PC-3 (cell line): ENCODE data around the gene WDR55. TPM values are rescaled to one million over a fixed set of nuclear protein-coding genes. Genes with fewer than 3 reads are reported as not detected.

Experiments used
- ATAC-seq: fragments of 200-7000 bp; cut with Tn5 transposase; 2 replicates; pipeline ENCODE4 v1.9.1; 2020; ENCODE audit warnings: mild to moderate bottlenecking, moderate library complexity
- BruUV-seq: library from RNA; stranded (reverse); fragments of 400-500 nt; replicated peaks from 2 replicates; lab custom pipeline; 2021; lab: Mats Ljungman, UMichigan
- CTCF ChIA-PET: fragments of 300-600 bp; sonication (Branson Sonifier 250); formaldehyde crosslinking; loops from one replicate; lab custom pipeline; 2022; ENCODE audit warnings: antibody characterized with exemption; lab: Charles Lee
- POLR2A ChIA-PET: fragments of 300-600 bp; sonication (Branson Sonifier 250); formaldehyde crosslinking; loops from one replicate; lab custom pipeline; 2022; ENCODE audit warnings: antibody characterized with exemption; ENCODE audit not compliant: unreplicated experiment; lab: Charles Lee
- DNase-seq: peaks from one replicate; pipeline ENCODE4 v3.0.0-alpha.2; 2015
- H2AFZ ChIP-seq: fragments of 300-600 bp; sonication (generic); 2 replicates; pipeline ENCODE4 v1.6.0; 2016; ENCODE audit warnings: antibody characterized with exemption, low read length
- H3F3A ChIP-seq: fragments of 300-600 bp; sonication (generic); one replicate; pipeline ENCODE4 v1.6.0; 2017; ENCODE audit warnings: antibody characterized with exemption, low read length, control low read depth, mild to moderate bottlenecking; ENCODE audit not compliant: unreplicated experiment
- H3K27ac ChIP-seq: fragments of 300-600 bp; sonication (generic); 2 replicates; pipeline ENCODE4 v1.5.1; 2016; ENCODE audit warnings: mild to moderate bottlenecking, low read length
- H3K27me3 ChIP-seq: fragments of 300-600 bp; sonication (generic); 2 replicates; pipeline ENCODE4 v1.6.1; 2016; ENCODE audit warnings: low read length, mixed read lengths
- H3K36me3 ChIP-seq: fragments of 300-600 bp; sonication (generic); 2 replicates; pipeline ENCODE4 v1.6.1; 2016; ENCODE audit warnings: low read depth, mixed run types, low read length, mixed read lengths
- H3K4me1 ChIP-seq: fragments of 300-600 bp; sonication (generic); 2 replicates; pipeline ENCODE4 v1.5.1; 2016; ENCODE audit warnings: low read length; ENCODE audit not compliant: insufficient read depth
- H3K4me2 ChIP-seq: fragments of 300-600 bp; sonication (generic); 2 replicates; pipeline ENCODE4 v1.6.0; 2016; ENCODE audit warnings: low read length
- H3K4me3 ChIP-seq: fragments of 300-600 bp; sonication (generic); 2 replicates; pipeline ENCODE4 v1.5.1; 2016; ENCODE audit warnings: mild to moderate bottlenecking, low read length, mixed read lengths
- H3K79me2 ChIP-seq: fragments of 300-600 bp; sonication (generic); 2 replicates; pipeline ENCODE4 v1.6.1; 2017; ENCODE audit warnings: low read length, mixed read lengths
- H3K9ac ChIP-seq: fragments of 300-600 bp; sonication (generic); 2 replicates; pipeline ENCODE4 v1.6.0; 2016; ENCODE audit warnings: mild to moderate bottlenecking, low read length
- H3K9me2 ChIP-seq: fragments of 300-600 bp; sonication (generic); replicated peaks from 2 replicates; pipeline ENCODE4 v1.6.1; 2016; ENCODE audit warnings: mixed run types, low read length, mixed read lengths
- H3K9me3 ChIP-seq: fragments of 300-600 bp; sonication (generic); 2 replicates; pipeline ENCODE4 v1.6.1; 2016; ENCODE audit warnings: low read length, mixed read lengths
- H4K20me1 ChIP-seq: fragments of 300-600 bp; sonication (generic); 2 replicates; pipeline ENCODE4 v1.6.1; 2016; ENCODE audit warnings: low read length, mixed read lengths
- CTCF ChIP-seq: fragments of 300-600 bp; sonication (generic); conservative IDR thresholded peaks from 2 replicates; pipeline ENCODE4 v1.5.1; 2017; ENCODE audit warnings: antibody characterized with exemption, low read depth, mild to moderate bottlenecking, low read length
- EZH2 ChIP-seq: fragments of 300-600 bp; sonication (generic); IDR thresholded peaks from one replicate; pipeline ENCODE4 v1.6.1; 2017; ENCODE audit warnings: antibody characterized with exemption, mild to moderate bottlenecking, low read length; ENCODE audit not compliant: unreplicated experiment
- EZH2phosphoT487 ChIP-seq: fragments of 300-600 bp; sonication (generic); IDR thresholded peaks from 2 replicates; pipeline ENCODE4 v1.6.1; 2018; ENCODE audit warnings: mild to moderate bottlenecking, antibody characterized with exemption, low read length, borderline replicate concordance
- intact Hi-C: fragments of 100-400 bp; cut with micrococcal nuclease; formaldehyde crosslinking; loops from 2 replicates; pipeline ENCODE4 v1.9.0; 2023
- total RNA-seq: library from RNA; depleted of rRNA; stranded (reverse); fragments of >200 nt; gene quantifications from 2 replicates; pipeline ENCODE4 v1.2.3, GENCODE V29; 2014

Gene WDR55
- total RNA-seq, 1 experiment from 2014 or later: 21.2 TPM

GRCh38 chr5:140633021-140633471 lies 31.7 kb upstream of the WDR55 start, which contains the start of gene CD14:
Gene CD14, minus strand, starts transcription at chr5:140633175. Its CDS starts 104 bp downstream, at chr5:140633071.
- DNase-seq: peak; percentile 43
- intact Hi-C loops: no loop called here

GRCh38 chr5:140633501-140633900 lies 31.2 kb upstream of the WDR55 start:
- ChIA-PET POLR2A (no interaction called here), CTCF (no interaction called here)
- Histone ChIP-seq H2AFZ (no peak overlapping the region), H3K27me3 (no peaks in the 10 kb centered on the region), H4K20me1 (no peaks in the 10 kb centered on the region), H3K27ac (no peak overlapping the region), H3K4me1 (no peaks in the 10 kb centered on the region), H3K9ac (no peak overlapping the region), H3K79me2 (no peaks in the 10 kb centered on the region), H3K36me3 (no peaks in the 10 kb centered on the region; the same call in 1 of the 2 replicates), H3K9me2 (no peaks in the 10 kb centered on the region), H3K9me3 (no peaks in the 10 kb centered on the region), H3K4me2 (peak overlapping the region; percentile 69; the same call in 1 of the 2 replicates), H3F3A (no peaks in the 10 kb centered on the region), H3K4me3 (no peak overlapping the region)
- ATAC-seq (no peak), DNase-seq (no peak)
- intact Hi-C loops: no loop called here
- BruUV-seq: no TSS peak
- TF ChIP-seq CTCF (no peak), EZH2phosphoT487 (no peak), EZH2 (no peak)

More at GRCh38 chr5:140633021-140633471, 31.7 kb upstream of the WDR55 start, which contains the start of gene CD14:
- H3F3A ChIP-seq: no peaks in the 10 kb centered on the region
- peak within 1 kb of the TSS; percentile 69 for H3K4me2 ChIP-seq
- no peak within 1 kb of the TSS for H3K9ac ChIP-seq
- H3K9me2 ChIP-seq: no peaks in the 10 kb centered on the region
- no peaks in the 10 kb centered on the region for H3K27me3 ChIP-seq
- H3K27ac ChIP-seq: no peak within 1 kb of the TSS
- BruUV-seq: no TSS peak
- H3K9me3 ChIP-seq: peaks cover 3% of the 10 kb centered on the region; the same call in 1 of the 2 replicates
- H3K4me3 ChIP-seq: peak within 1 kb of the TSS; percentile 45; the same call in 1 of the 2 replicates
- no peaks in the 10 kb centered on the region; the same call in 1 of the 2 replicates for H3K36me3 ChIP-seq
- no peak for TF ChIP-seq EZH2
- no peak for TF ChIP-seq EZH2phosphoT487
- TF ChIP-seq CTCF: no peak
- ChIA-PET POLR2A (no interaction called here), CTCF (no interaction called here)
- H2AFZ ChIP-seq: peak within 1 kb of the TSS; percentile 48
- ATAC-seq: peak; percentile 70
- H3K4me1 ChIP-seq: no peaks in the 10 kb centered on the region
- H3K79me2 ChIP-seq: no peaks in the 10 kb centered on the region
- H4K20me1 ChIP-seq: no peaks in the 10 kb centered on the region

- ATAC-seq: no peak
- Histone ChIP-seq H3K79me2 (no peaks in the 10 kb centered on the region), H3K9ac (no peak overlapping the region), H3K36me3 (no peaks in the 10 kb centered on the region), H3K27ac (no peak overlapping the region), H3K9me2 (no peaks in the 10 kb centered on the region), H3F3A (no peaks in the 10 kb centered on the region), H3K4me3 (no peak overlapping the region), H3K27me3 (no peaks in the 10 kb centered on the region), H3K4me2 (no peak overlapping the region), H2AFZ (no peak overlapping the region), H3K9me3 (no peaks in the 10 kb centered on the region), H3K4me1 (0 out of 2 replicates have a peak, but pooled peaks cover 4% of the 10 kb centered on the region), H4K20me1 (no peaks in the 10 kb centered on the region)
- no TSS peak for BruUV-seq
- CTCF ChIA-PET: interaction anchor here (0.7 kb wide), 1 partner anchor 87 kb away, joined by 4 read pairs; no protein-coding TSS in a partner anchor
- intact Hi-C loops: no loop called here
- no peak for DNase-seq
- POLR2A ChIA-PET: no interaction called here
- TF ChIP-seq EZH2 (no peak), EZH2phosphoT487 (no peak), CTCF (no peak)
Observed at GRCh38 chr5:140634103-140634502, 30.6 kb upstream of the WDR55 start.
